GM06990 (cell line): ENCODE measurements around the gene ITFG1.
"Not testable (repeated sequence)": the region's sequence is repeated elsewhere in the genome, so short reads cannot be mapped to it uniquely, and the experiment has no call there.

Experiments
- DNase-seq: peaks from one replicate; pipeline ENCODE4 v3.0.0-alpha.2; 2011; ENCODE audit not compliant: insufficient read length; ENCODE audit errors: extremely low read depth
- H3K27me3 ChIP-seq: replicated peaks from 2 replicates; pipeline ENCODE4 v1.6.0; 2011; ENCODE audit warnings: low read length; ENCODE audit not compliant: control insufficient read depth, insufficient read depth
- H3K36me3 ChIP-seq: 2 replicates; pipeline ENCODE4 v1.5.1; 2011; ENCODE audit warnings: low read length; ENCODE audit not compliant: control insufficient read depth, insufficient read depth
- H3K4me3 ChIP-seq: replicated peaks from 2 replicates; pipeline ENCODE4 v1.5.1; 2011; ENCODE audit warnings: low read depth, mild to moderate bottlenecking, control low read depth, low read length
- CTCF ChIP-seq: IDR thresholded peaks from 2 replicates; pipeline ENCODE4 v1.5.1; 2011; ENCODE audit warnings: low read length, control low read depth, mild to moderate bottlenecking, inconsistent platforms; ENCODE audit not compliant: insufficient read depth, poor library complexity, severe bottlenecking

The ITFG1 gene

GRCh38 chr16:47161464-47161863 lies 299.4 kb downstream of the ITFG1 start:
- Histone ChIP-seq H3K4me3 (no peak overlapping the region), H3K36me3 (no peaks in the 10 kb centered on the region), H3K27me3 (no peaks in the 10 kb centered on the region)
- TF ChIP-seq CTCF = no peak
- no peak for DNase-seq

GRCh38 chr16:47160422-47160821 lies 300.4 kb downstream of the ITFG1 start:
- DNase-seq = no peak
- no peaks in the 10 kb centered on the region for H3K36me3 ChIP-seq
- H3K4me3 ChIP-seq = no peak overlapping the region
- TF ChIP-seq CTCF = no peak
- no peaks in the 10 kb centered on the region for H3K27me3 ChIP-seq

GRCh38 chr16:47158992-47159391 lies 301.9 kb downstream of the ITFG1 start:
- TF ChIP-seq CTCF = no peak
- Histone ChIP-seq H3K36me3 (no peaks in the 10 kb centered on the region), H3K27me3 (no peaks in the 10 kb centered on the region), H3K4me3 (no peak overlapping the region)
- no peak for DNase-seq

GRCh38 chr16:47156680-47157215 lies 304.1 kb downstream of the ITFG1 start:
- TF ChIP-seq CTCF = no peak
- no peaks in the 10 kb centered on the region for H3K27me3 ChIP-seq
- H3K4me3 ChIP-seq = no peak overlapping the region
- no peaks in the 10 kb centered on the region; the same call in 1 of the 2 replicates for H3K36me3 ChIP-seq
- no peak for DNase-seq

- not testable (repeated sequence) for H3K4me3 ChIP-seq, H3K27me3 ChIP-seq, H3K36me3 ChIP-seq, DNase-seq
These were observed 308.4 kb downstream of the ITFG1 start for GRCh38 chr16:47152501-47152900.

GRCh38 chr16:47150067-47150466 lies 310.8 kb downstream of the ITFG1 start:
- Histone ChIP-seq H3K27me3 (no peaks in the 10 kb centered on the region), H3K36me3 (no peaks in the 10 kb centered on the region; the same call in 1 of the 2 replicates), H3K4me3 (no peak overlapping the region)
- no peak for DNase-seq
- no peak for TF ChIP-seq CTCF
